CD14-positive monocyte (primary cell): ENCODE data around the gene SH2B3. TPM values are rescaled to one million over a fixed set of nuclear protein-coding genes. Genes with fewer than 3 reads are reported as not detected.

Experiments used
- DNase-seq, 3 donors: peaks; one replicate each; pipeline ENCODE4 v3.0.0-alpha.2; 2011 to 2022
- H2AFZ ChIP-seq: 2 replicates; pipeline ENCODE4 v1.6.0; 2012; ENCODE audit warnings: mild to moderate bottlenecking, low read depth, low read length, inconsistent platforms; ENCODE audit not compliant: insufficient read depth, poor library complexity, severe bottlenecking
- H3K27ac ChIP-seq, 2 donors: 1 replicate in 1 of 2; 2 replicates in 1 of 2; pipeline ENCODE4 v1.5.1; 2012 to 2013; ENCODE audit warnings: low read length in 2 of 2, control low read depth in 1 of 2, inconsistent platforms in 1 of 2, low read depth in 1 of 2, mild to moderate bottlenecking in 1 of 2
- H3K27me3 ChIP-seq, 2 donors: one replicate each; pipeline versions ENCODE4 v1.6.0 to v1.6.1; 2011 to 2013; ENCODE audit warnings: low read length in 2 of 2; ENCODE audit not compliant: control insufficient read depth in 2 of 2, insufficient read depth in 2 of 2
- H3K36me3 ChIP-seq, 2 donors: replicated peaks in 1 of 2; 1 replicate in 1 of 2; 2 replicates in 1 of 2; pipeline versions ENCODE4 v1.5.1 to v1.6.1; 2012 to 2013; ENCODE audit warnings: low read length in 2 of 2, control low read depth in 1 of 2, inconsistent platforms in 1 of 2, mild to moderate bottlenecking in 1 of 2; ENCODE audit not compliant: insufficient read depth in 2 of 2, control insufficient read depth in 1 of 2
- H3K4me1 ChIP-seq, 2 donors: 1 replicate in 1 of 2; 2 replicates in 1 of 2; pipeline versions ENCODE4 v1.5.1 to v1.6.1; 2012 to 2013; ENCODE audit warnings: low read length in 2 of 2, control low read depth in 1 of 2, inconsistent platforms in 1 of 2, mild to moderate bottlenecking in 1 of 2, moderate library complexity in 1 of 2; ENCODE audit not compliant: insufficient read depth in 2 of 2, control insufficient read depth in 1 of 2
- H3K4me2 ChIP-seq: replicated peaks from 2 replicates; pipeline ENCODE3; 2012; ENCODE audit warnings: low read length, moderate library complexity, mild to moderate bottlenecking; ENCODE audit not compliant: poor library complexity, severe bottlenecking; ENCODE audit errors: extremely low read depth
- H3K4me3 ChIP-seq, 3 experiments: fragments of 200-600 bp in 1 of 3; sonication (generic) in 1 of 3; replicated peaks in 1 of 3; 1 replicate in 2 of 3; 2 replicates in 1 of 3; pipeline ENCODE4 v1.5.1; 2011 to 2013; ENCODE audit warnings: low read length in 3 of 3, mild to moderate bottlenecking in 3 of 3, control low read depth in 2 of 3, low read depth in 2 of 3, inconsistent platforms in 1 of 3, moderate library complexity in 1 of 3
- H3K79me2 ChIP-seq: 2 replicates; pipeline ENCODE4 v1.6.0; 2012; ENCODE audit warnings: mild to moderate bottlenecking, control low read depth, inconsistent platforms, low read length, moderate library complexity; ENCODE audit not compliant: insufficient read depth
- H3K9ac ChIP-seq: 2 replicates; pipeline ENCODE4 v1.6.0; 2017; ENCODE audit warnings: low read length, mild to moderate bottlenecking; ENCODE audit not compliant: insufficient read depth, poor library complexity, severe bottlenecking
- H3K9me3 ChIP-seq, 2 donors: replicated peaks in 1 of 2; 1 replicate in 1 of 2; 2 replicates in 1 of 2; pipeline versions ENCODE4 v1.5.1 to v1.6.1; 2012 to 2013; ENCODE audit warnings: low read length in 2 of 2, control low read depth in 1 of 2; ENCODE audit not compliant: control insufficient read depth in 1 of 2, insufficient read depth in 1 of 2
- H4K20me1 ChIP-seq: 2 replicates; pipeline ENCODE4 v1.6.0; 2012; ENCODE audit warnings: mild to moderate bottlenecking, low read length, control low read depth, moderate library complexity; ENCODE audit not compliant: insufficient read depth
- H3K27ac Mint-ChIP-seq, 7 donors: one replicate each; pipeline ENCODE4 v1.8.0; 2020; ENCODE audit warnings: mild to moderate bottlenecking in 7 of 7, mixed read lengths in 7 of 7, moderate library complexity in 6 of 7, inconsistent platforms in 2 of 7
- H3K27me3 Mint-ChIP-seq, 3 donors: one replicate each; pipeline ENCODE4 v1.8.0; 2021 to 2022; ENCODE audit warnings: low read depth in 3 of 3, mild to moderate bottlenecking in 3 of 3, mixed read lengths in 3 of 3, moderate library complexity in 3 of 3, inconsistent platforms in 1 of 3
- H3K36me3 Mint-ChIP-seq, 2 donors: one replicate each; pipeline ENCODE4 v1.8.0; 2020; ENCODE audit warnings: mixed read lengths in 2 of 2, inconsistent platforms in 1 of 2, mild to moderate bottlenecking in 1 of 2
- H3K4me1 Mint-ChIP-seq: one replicate; pipeline ENCODE4 v1.8.0; 2020; ENCODE audit warnings: mild to moderate bottlenecking, mixed read lengths
- H3K4me3 Mint-ChIP-seq, 2 donors: one replicate each; pipeline ENCODE4 v1.8.0; 2020; ENCODE audit warnings: mild to moderate bottlenecking in 2 of 2, mixed read lengths in 2 of 2, moderate library complexity in 1 of 2
- H3K9me3 Mint-ChIP-seq, 7 donors: one replicate each; pipeline ENCODE4 v1.8.0; 2020 to 2022; ENCODE audit warnings: mixed read lengths in 7 of 7, mild to moderate bottlenecking in 6 of 7, moderate library complexity in 6 of 7, inconsistent platforms in 2 of 7
- CTCF ChIP-seq: fragments of 200-600 bp; IDR thresholded peaks from one replicate; pipeline ENCODE4 v1.8.0; 2022; ENCODE audit warnings: antibody characterized with exemption, mild to moderate bottlenecking
- WGBS: methylation state at CpG from one replicate; pipeline ENCODE4 v1.1.5; 2013; ENCODE audit warnings: missing lambda C conversion rate; ENCODE audit not compliant: insufficient coverage; 5-methylcytosine and 5-hydroxymethylcytosine counted together
- intact Hi-C, 2 donors: fragments of 100-400 bp; cut with micrococcal nuclease; formaldehyde crosslinking; loops; one replicate each; pipeline versions ENCODE4 v1.15.0 to v1.15.1; 2023
- polyA plus RNA-seq, 3 donors: library from polyadenylated mRNA; depleted of rRNA in 1 of 3; unstranded in 2 of 3; stranded (reverse) in 1 of 3; fragments of 300-500 nt in 2 of 3; fragments of >200 nt in 1 of 3; fragmentation: Illumina TruSeq in 2 of 3; gene quantifications; 1 replicate in 2 of 3; 2 replicates in 1 of 3; pipeline ENCODE4 v1.2.3, GENCODE V29; 2012 to 2021

The SH2B3 gene
- polyA plus RNA-seq, 3 donors: 15.2 to 136 (median 33.5) TPM

GRCh38 chr12:111384596-111384995, 21.1 kb upstream of the SH2B3 start:
- Histone ChIP-seq H3K27ac (no peak overlapping the region), H3K9me3 (no peaks in the 10 kb centered on the region), H3K4me2 (no peak overlapping the region), H2AFZ (no peak overlapping the region), H3K4me3 (no peak overlapping the region), H3K9ac (no peak overlapping the region), H3K27me3 (no peaks in the 10 kb centered on the region), H4K20me1 (no peaks in the 10 kb centered on the region), H3K36me3 (no peaks in the 10 kb centered on the region), H3K79me2 (no peaks in the 10 kb centered on the region), H3K4me1 (peaks cover 20 to 23% of the 10 kb centered on the region in 2 donors)
- intact Hi-C loops: no loop called here
- no peak overlapping the region for H3K4me3 Mint-ChIP-seq
- peaks cover 22% of the 10 kb centered on the region for H3K4me1 Mint-ChIP-seq
- TF ChIP-seq CTCF: no peak
- H3K36me3 Mint-ChIP-seq: peaks cover 0 to 3% of the 10 kb centered on the region in 2 donors
- peaks cover 0 to 3% (median 0%) of the 10 kb centered on the region in 7 donors for H3K9me3 Mint-ChIP-seq
- no peak overlapping the region for H3K27ac Mint-ChIP-seq
- H3K27me3 Mint-ChIP-seq: peaks cover 0 to 21% (median 13%) of the 10 kb centered on the region in 3 donors
- no peak for DNase-seq
- WGBS: no CpG with 5 or more reads among the region's 5 CpGs

GRCh38 chr12:111386885-111387284, 18.8 kb upstream of the SH2B3 start:
- intact Hi-C loops: no loop called here
- no peak overlapping the region for H3K27ac ChIP-seq
- Mint-ChIP-seq H3K27me3 (peaks cover 0 to 17% (median 11%) of the 10 kb centered on the region in 3 donors), H3K27ac (peak overlapping the region in 1 of 7 donors; percentile 35), H3K4me3 (no peak overlapping the region), H3K4me1 (peaks cover 39% of the 10 kb centered on the region), H3K9me3 (peaks cover 0 to 3% (median 0%) of the 10 kb centered on the region in 7 donors), H3K36me3 (no peaks in the 10 kb centered on the region)
- H3K9ac ChIP-seq: no peak overlapping the region
- no peaks in the 10 kb centered on the region for H3K9me3 ChIP-seq
- peaks cover 40 to 46% of the 10 kb centered on the region in 2 donors for H3K4me1 ChIP-seq
- TF ChIP-seq CTCF: no peak
- no peak overlapping the region for H3K4me3 ChIP-seq
- no peak overlapping the region for H2AFZ ChIP-seq
- no peaks in the 10 kb centered on the region for H3K27me3 ChIP-seq
- no peak for DNase-seq
- H3K36me3 ChIP-seq: no peaks in the 10 kb centered on the region
- no peaks in the 10 kb centered on the region for H3K79me2 ChIP-seq
- H3K4me2 ChIP-seq: no peak overlapping the region
- H4K20me1 ChIP-seq: no peaks in the 10 kb centered on the region
- 45% methylated on average over 3 of the region's 3 CpGs for WGBS
